Testis (tissue), 2 donors: ENCODE data around the gene GIMAP8.
"Not testable (repeated sequence)": the region's sequence is repeated elsewhere in the genome, so short reads cannot be mapped to it uniquely, and the experiment has no call there.

Experiments used
- POLR2A ChIP-seq: fragments of 450-650 bp; IDR thresholded peaks from one replicate; pipeline ENCODE4 v1.6.1; 2017; ENCODE audit warnings: antibody characterized with exemption, mild to moderate bottlenecking, moderate library complexity
- TF ChIP-seq, protein P1 (sequence below), 3 experiments: fragments of 450-650 bp in 2 of 3; fragments of 200-600 bp in 1 of 3; sonication (generic) in 1 of 3; IDR thresholded peaks; one replicate each; pipeline ENCODE4 v1.5.1; 2016 to 2019; ENCODE audit warnings: antibody characterized with exemption in 3 of 3, mild to moderate bottlenecking in 2 of 3, moderate library complexity in 1 of 3

DNA sequence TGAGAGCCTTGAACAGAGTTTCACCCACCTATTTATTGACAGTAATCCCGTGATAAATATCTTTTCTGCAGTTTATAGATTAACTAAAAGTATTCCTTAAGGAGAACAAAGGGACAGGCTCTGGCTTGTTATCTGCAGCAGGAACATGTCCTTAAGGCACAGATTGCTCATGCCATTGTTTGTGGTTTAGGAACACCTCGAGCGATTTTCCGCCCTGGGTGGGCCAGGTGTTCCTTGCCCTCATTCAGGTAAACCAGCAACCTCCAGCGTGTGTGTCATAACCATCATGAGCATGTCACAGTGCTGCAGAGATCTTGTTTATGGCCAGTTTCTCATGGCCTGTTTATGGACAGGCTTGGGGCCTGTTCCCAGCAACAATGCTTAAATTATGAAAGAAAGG, 6.6 kb downstream of the GIMAP8 start:
- TF ChIP-seq, protein P1, sequence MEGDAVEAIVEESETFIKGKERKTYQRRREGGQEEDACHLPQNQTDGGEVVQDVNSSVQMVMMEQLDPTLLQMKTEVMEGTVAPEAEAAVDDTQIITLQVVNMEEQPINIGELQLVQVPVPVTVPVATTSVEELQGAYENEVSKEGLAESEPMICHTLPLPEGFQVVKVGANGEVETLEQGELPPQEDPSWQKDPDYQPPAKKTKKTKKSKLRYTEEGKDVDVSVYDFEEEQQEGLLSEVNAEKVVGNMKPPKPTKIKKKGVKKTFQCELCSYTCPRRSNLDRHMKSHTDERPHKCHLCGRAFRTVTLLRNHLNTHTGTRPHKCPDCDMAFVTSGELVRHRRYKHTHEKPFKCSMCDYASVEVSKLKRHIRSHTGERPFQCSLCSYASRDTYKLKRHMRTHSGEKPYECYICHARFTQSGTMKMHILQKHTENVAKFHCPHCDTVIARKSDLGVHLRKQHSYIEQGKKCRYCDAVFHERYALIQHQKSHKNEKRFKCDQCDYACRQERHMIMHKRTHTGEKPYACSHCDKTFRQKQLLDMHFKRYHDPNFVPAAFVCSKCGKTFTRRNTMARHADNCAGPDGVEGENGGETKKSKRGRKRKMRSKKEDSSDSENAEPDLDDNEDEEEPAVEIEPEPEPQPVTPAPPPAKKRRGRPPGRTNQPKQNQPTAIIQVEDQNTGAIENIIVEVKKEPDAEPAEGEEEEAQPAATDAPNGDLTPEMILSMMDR (IDR thresholded peaks at IDR 0.05): not testable (repeated sequence)
- TF ChIP-seq POLR2A: not testable (repeated sequence)
